ENCODE data around the gene LCP2.

DNA sequence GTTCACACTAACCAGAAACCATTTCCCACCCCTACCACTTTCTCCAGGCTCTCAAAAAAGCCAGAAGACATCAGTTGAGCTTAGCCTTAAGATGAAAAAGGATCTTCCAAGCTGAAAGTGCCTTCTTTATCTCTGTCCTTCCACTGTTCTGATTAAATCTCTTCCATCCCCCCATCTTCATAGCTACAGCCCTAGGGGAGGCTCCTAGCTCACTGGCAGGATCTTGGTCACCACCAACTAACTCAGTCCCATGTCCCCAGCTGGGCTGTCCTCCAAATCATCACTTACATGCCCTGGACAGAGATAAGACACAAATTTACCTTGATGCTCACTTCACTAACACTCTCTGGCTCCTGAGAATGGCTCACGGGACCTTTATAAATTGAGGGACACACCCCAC is 14.3 kb downstream of the LCP2 start:
- TF ChIP-seq, protein P1, sequence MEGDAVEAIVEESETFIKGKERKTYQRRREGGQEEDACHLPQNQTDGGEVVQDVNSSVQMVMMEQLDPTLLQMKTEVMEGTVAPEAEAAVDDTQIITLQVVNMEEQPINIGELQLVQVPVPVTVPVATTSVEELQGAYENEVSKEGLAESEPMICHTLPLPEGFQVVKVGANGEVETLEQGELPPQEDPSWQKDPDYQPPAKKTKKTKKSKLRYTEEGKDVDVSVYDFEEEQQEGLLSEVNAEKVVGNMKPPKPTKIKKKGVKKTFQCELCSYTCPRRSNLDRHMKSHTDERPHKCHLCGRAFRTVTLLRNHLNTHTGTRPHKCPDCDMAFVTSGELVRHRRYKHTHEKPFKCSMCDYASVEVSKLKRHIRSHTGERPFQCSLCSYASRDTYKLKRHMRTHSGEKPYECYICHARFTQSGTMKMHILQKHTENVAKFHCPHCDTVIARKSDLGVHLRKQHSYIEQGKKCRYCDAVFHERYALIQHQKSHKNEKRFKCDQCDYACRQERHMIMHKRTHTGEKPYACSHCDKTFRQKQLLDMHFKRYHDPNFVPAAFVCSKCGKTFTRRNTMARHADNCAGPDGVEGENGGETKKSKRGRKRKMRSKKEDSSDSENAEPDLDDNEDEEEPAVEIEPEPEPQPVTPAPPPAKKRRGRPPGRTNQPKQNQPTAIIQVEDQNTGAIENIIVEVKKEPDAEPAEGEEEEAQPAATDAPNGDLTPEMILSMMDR (IDR thresholded peaks at IDR 0.05; ENCODE audit: insufficient read depth, low read length), result no peak
- TF ChIP-seq POLR2AphosphoS5 (IDR thresholded peaks at IDR 0.05; ENCODE audit: low read depth) (no peak), GABPA (IDR thresholded peaks at IDR 0.05; ENCODE audit: low read depth) (no peak)
- TF ChIP-seq, protein P2, sequence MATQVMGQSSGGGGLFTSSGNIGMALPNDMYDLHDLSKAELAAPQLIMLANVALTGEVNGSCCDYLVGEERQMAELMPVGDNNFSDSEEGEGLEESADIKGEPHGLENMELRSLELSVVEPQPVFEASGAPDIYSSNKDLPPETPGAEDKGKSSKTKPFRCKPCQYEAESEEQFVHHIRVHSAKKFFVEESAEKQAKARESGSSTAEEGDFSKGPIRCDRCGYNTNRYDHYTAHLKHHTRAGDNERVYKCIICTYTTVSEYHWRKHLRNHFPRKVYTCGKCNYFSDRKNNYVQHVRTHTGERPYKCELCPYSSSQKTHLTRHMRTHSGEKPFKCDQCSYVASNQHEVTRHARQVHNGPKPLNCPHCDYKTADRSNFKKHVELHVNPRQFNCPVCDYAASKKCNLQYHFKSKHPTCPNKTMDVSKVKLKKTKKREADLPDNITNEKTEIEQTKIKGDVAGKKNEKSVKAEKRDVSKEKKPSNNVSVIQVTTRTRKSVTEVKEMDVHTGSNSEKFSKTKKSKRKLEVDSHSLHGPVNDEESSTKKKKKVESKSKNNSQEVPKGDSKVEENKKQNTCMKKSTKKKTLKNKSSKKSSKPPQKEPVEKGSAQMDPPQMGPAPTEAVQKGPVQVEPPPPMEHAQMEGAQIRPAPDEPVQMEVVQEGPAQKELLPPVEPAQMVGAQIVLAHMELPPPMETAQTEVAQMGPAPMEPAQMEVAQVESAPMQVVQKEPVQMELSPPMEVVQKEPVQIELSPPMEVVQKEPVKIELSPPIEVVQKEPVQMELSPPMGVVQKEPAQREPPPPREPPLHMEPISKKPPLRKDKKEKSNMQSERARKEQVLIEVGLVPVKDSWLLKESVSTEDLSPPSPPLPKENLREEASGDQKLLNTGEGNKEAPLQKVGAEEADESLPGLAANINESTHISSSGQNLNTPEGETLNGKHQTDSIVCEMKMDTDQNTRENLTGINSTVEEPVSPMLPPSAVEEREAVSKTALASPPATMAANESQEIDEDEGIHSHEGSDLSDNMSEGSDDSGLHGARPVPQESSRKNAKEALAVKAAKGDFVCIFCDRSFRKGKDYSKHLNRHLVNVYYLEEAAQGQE (IDR thresholded peaks at IDR 0.05; ENCODE audit: insufficient replicate concordance, low read depth), result no peak
